BLaER1 treated with 17β-estradiol and CSF1 and Interleukin-3, amounts not matched to agents 10 nM and 100 nM (cell line): ENCODE measurements around the gene ZNF280C.
"Not testable (repeated sequence)": the region's sequence is repeated elsewhere in the genome, so short reads cannot be mapped to it uniquely, and the experiment has no call there.

ENCODE experiments used
- H3K27ac ChIP-seq, 11 experiments: shearing (Covaris generic); formaldehyde crosslinking; 2 replicates each; pipeline ENCODE4 v1.8.1; 2022
- H3K27me3 ChIP-seq, 11 experiments: shearing (Covaris generic); formaldehyde crosslinking; 2 replicates each; pipeline ENCODE4 v1.8.1; 2022
- H3K36me3 ChIP-seq, 11 experiments: shearing (Covaris generic); formaldehyde crosslinking; 2 replicates each; pipeline ENCODE4 v1.8.1; 2022
- H3K4me1 ChIP-seq, 10 experiments: shearing (Covaris generic); formaldehyde crosslinking; 2 replicates each; pipeline ENCODE4 v1.8.1; 2022
- H3K4me2 ChIP-seq, 11 experiments: shearing (Covaris generic); formaldehyde crosslinking; 2 replicates each; pipeline ENCODE4 v1.8.1; 2022
- H3K4me3 ChIP-seq, 10 experiments: shearing (Covaris generic); formaldehyde crosslinking; 2 replicates each; pipeline ENCODE4 v1.8.1; 2022
- H3K9ac ChIP-seq, 11 experiments: shearing (Covaris generic); formaldehyde crosslinking; 2 replicates each; pipeline ENCODE4 v1.8.1; 2022
- H3K9me3 ChIP-seq, 11 experiments: shearing (Covaris generic); formaldehyde crosslinking; replicated peaks in 1 of 11; 2 replicates each; pipeline ENCODE4 v1.8.1; 2022
- H4K20me1 ChIP-seq, 11 experiments: shearing (Covaris generic); formaldehyde crosslinking; 2 replicates each; pipeline ENCODE4 v1.8.1; 2022
- Cebpa-rat ChIP-seq, 11 experiments: shearing (Covaris generic); IDR thresholded peaks; 2 replicates each; pipeline ENCODE4 v1.8.1; 2022

The ZNF280C gene

GRCh38 chrX:130296297-130296678 lies 27.6 kb upstream of the ZNF280C start:
- Histone ChIP-seq H3K4me3 (no peak overlapping the region), H3K4me1 (no peaks in the 10 kb centered on the region; a peak in 1 of 20 replicates), H3K9me3 (peaks cover 8 to 21% (median 11%) of the 10 kb centered on the region in 11 experiments; a peak in 21 of 22 replicates), H3K9ac (no peak overlapping the region), H3K36me3 (no peaks in the 10 kb centered on the region), H3K4me2 (no peak overlapping the region), H3K27ac (no peak overlapping the region), H4K20me1 (peaks cover 0 to 7% (median 0%) of the 10 kb centered on the region in 11 experiments; a peak in 2 of 22 replicates), H3K27me3 (peaks cover 75 to 96% (median 86%) of the 10 kb centered on the region in 11 experiments)
- TF ChIP-seq Cebpa-rat (IDR thresholded peaks at IDR 0.05): no peak

- Histone ChIP-seq H3K4me2 (no peak overlapping the region), H3K4me3 (no peak overlapping the region), H4K20me1 (peaks cover 0 to 7% (median 0%) of the 10 kb centered on the region in 11 experiments; a peak in 2 of 22 replicates), H3K36me3 (no peaks in the 10 kb centered on the region), H3K27me3 (peaks cover 75 to 97% (median 89%) of the 10 kb centered on the region in 11 experiments), H3K9ac (no peak overlapping the region), H3K27ac (no peak overlapping the region), H3K4me1 (no peaks in the 10 kb centered on the region; a peak in 1 of 20 replicates), H3K9me3 (peaks cover 9 to 23% (median 12%) of the 10 kb centered on the region in 11 experiments; a peak in 21 of 22 replicates)
- no peak for TF ChIP-seq Cebpa-rat (IDR thresholded peaks at IDR 0.05)
Observed at GRCh38 chrX:130295519-130296296, 27.0 kb upstream of the ZNF280C start.

- TF ChIP-seq Cebpa-rat (IDR thresholded peaks at IDR 0.05): no peak
- peaks cover 7 to 16% (median 11%) of the 10 kb centered on the region in 11 experiments; a peak in 21 of 22 replicates for H3K9me3 ChIP-seq
Observed at GRCh38 chrX:130287071-130287770, 18.5 kb upstream of the ZNF280C start.

GRCh38 chrX:130285710-130286109 lies 17.0 kb upstream of the ZNF280C start:
- H3K4me2 ChIP-seq: no peak overlapping the region
- no peak overlapping the region for H3K4me3 ChIP-seq
- H3K36me3 ChIP-seq: no peaks in the 10 kb centered on the region
- H3K4me1 ChIP-seq: no peaks in the 10 kb centered on the region
- peaks cover 65 to 99% (median 88%) of the 10 kb centered on the region in 11 experiments for H3K27me3 ChIP-seq
- no peaks in the 10 kb centered on the region for H4K20me1 ChIP-seq
- no peak overlapping the region for H3K9ac ChIP-seq
- H3K9me3 ChIP-seq: peaks cover 0 to 4% (median 0%) of the 10 kb centered on the region in 11 experiments; a peak in 2 of 22 replicates
- no peak overlapping the region for H3K27ac ChIP-seq
- TF ChIP-seq Cebpa-rat (IDR thresholded peaks at IDR 0.05): no peak

More at GRCh38 chrX:130287071-130287770, 18.5 kb upstream of the ZNF280C start:
- H4K20me1 ChIP-seq: no peaks in the 10 kb centered on the region
- no peaks in the 10 kb centered on the region for H3K36me3 ChIP-seq
- no peak overlapping the region for H3K4me2 ChIP-seq
- H3K4me3 ChIP-seq: no peak overlapping the region
- H3K27me3 ChIP-seq: peaks cover 58 to 97% (median 86%) of the 10 kb centered on the region in 11 experiments
- H3K27ac ChIP-seq: no peak overlapping the region
- no peaks in the 10 kb centered on the region for H3K4me1 ChIP-seq
- H3K9ac ChIP-seq: no peak overlapping the region

GRCh38 chrX:130285069-130285620 lies 16.4 kb upstream of the ZNF280C start:
- H3K36me3 ChIP-seq: no peaks in the 10 kb centered on the region
- no peaks in the 10 kb centered on the region for H3K4me1 ChIP-seq
- H3K27ac ChIP-seq: no peak overlapping the region
- no peak overlapping the region for H3K9ac ChIP-seq
- peaks cover 70 to 99% (median 89%) of the 10 kb centered on the region in 11 experiments for H3K27me3 ChIP-seq
- no peaks in the 10 kb centered on the region for H4K20me1 ChIP-seq
- H3K9me3 ChIP-seq: peaks cover 0 to 4% (median 0%) of the 10 kb centered on the region in 11 experiments; a peak in 1 of 22 replicates
- no peak overlapping the region for H3K4me2 ChIP-seq
- no peak overlapping the region for H3K4me3 ChIP-seq
- TF ChIP-seq Cebpa-rat (IDR thresholded peaks at IDR 0.05): no peak

- Histone ChIP-seq H3K27me3 (peaks cover 83 to 100% (median 98%) of the 10 kb centered on the region in 11 experiments), H3K9me3 (no peaks in the 10 kb centered on the region), H3K36me3 (no peaks in the 10 kb centered on the region), H3K4me1 (no peaks in the 10 kb centered on the region), H3K27ac (no peak overlapping the region), H3K4me3 (no peak overlapping the region), H3K4me2 (no peak overlapping the region), H3K9ac (no peak overlapping the region), H4K20me1 (no peaks in the 10 kb centered on the region)
- no peak for TF ChIP-seq Cebpa-rat (IDR thresholded peaks at IDR 0.05)
Observed at GRCh38 chrX:130282151-130282550, 13.5 kb upstream of the ZNF280C start.

- no peak for TF ChIP-seq Cebpa-rat (IDR thresholded peaks at IDR 0.05)
- no peaks in the 10 kb centered on the region for H3K4me1 ChIP-seq
- H3K36me3 ChIP-seq: no peaks in the 10 kb centered on the region
- no peaks in the 10 kb centered on the region for H4K20me1 ChIP-seq
- no peak overlapping the region for H3K4me3 ChIP-seq
- no peak overlapping the region for H3K9ac ChIP-seq
- H3K27me3 ChIP-seq: peaks cover 88 to 100% (median 99%) of the 10 kb centered on the region in 11 experiments
- H3K27ac ChIP-seq: no peak overlapping the region
- no peaks in the 10 kb centered on the region for H3K9me3 ChIP-seq
- H3K4me2 ChIP-seq: no peak overlapping the region
Observed at GRCh38 chrX:130280901-130281300, 12.2 kb upstream of the ZNF280C start.

- Histone ChIP-seq H3K27me3 (peaks cover 71 to 95% (median 92%) of the 10 kb centered on the region in 11 experiments), H3K9me3 (peaks cover 12 to 28% (median 17%) of the 10 kb centered on the region in 11 experiments; a peak in 21 of 22 replicates)
- not testable (repeated sequence) for H3K27ac ChIP-seq, H3K4me1 ChIP-seq, H3K9ac ChIP-seq, H3K4me2 ChIP-seq, H4K20me1 ChIP-seq, H3K4me3 ChIP-seq, H3K36me3 ChIP-seq
Observed at GRCh38 chrX:130272253-130272652, 3.6 kb upstream of the ZNF280C start.

- H3K9me3 ChIP-seq: peaks cover 12 to 28% (median 17%) of the 10 kb centered on the region in 11 experiments; a peak in 21 of 22 replicates
- peaks cover 62 to 93% (median 84%) of the 10 kb centered on the region in 11 experiments for H3K27me3 ChIP-seq
- not testable (repeated sequence) for H3K4me2 ChIP-seq, H3K36me3 ChIP-seq, H4K20me1 ChIP-seq, H3K9ac ChIP-seq, H3K4me3 ChIP-seq, H3K27ac ChIP-seq
- H3K4me1 ChIP-seq: peaks cover 0 to 12% (median 4%) of the 10 kb centered on the region in 10 experiments; a peak in 8 of 20 replicates
Observed at GRCh38 chrX:130269391-130269790, 692 bp upstream of the ZNF280C start.
